HEK293 (cell line): ENCODE measurements around the gene TECPR2.

ENCODE experiments used
- CTCF ChIA-PET: fragments of 350-600 bp; formaldehyde crosslinking; extraction: SDS; loops from one replicate; lab custom pipeline; 2021; ENCODE audit warnings: antibody characterized with exemption; lab: Yijun Ruan, JAX
- POLR2A ChIA-PET: fragments of 300-600 bp; formaldehyde crosslinking; extraction: SDS; loops from one replicate; lab custom pipeline; 2020; ENCODE audit warnings: antibody characterized with exemption, inconsistent platforms; lab: Yijun Ruan, JAX
- H3K27ac ChIP-seq: fragments of 200-500 bp; sonication (Bioruptor generic); 2 replicates; pipeline ENCODE4 v1.5.1; 2014; ENCODE audit warnings: low read depth, low read length, control low read depth, inconsistent platforms; ENCODE audit errors: extremely low read depth
- H3K36me3 ChIP-seq, 2 experiments: fragments of 200-500 bp in 1 of 2; sonication (Bioruptor generic) in 1 of 2; 1 replicate in 1 of 2; 2 replicates in 1 of 2; pipeline ENCODE4 v1.5.1; 2014 to 2017; ENCODE audit warnings: inconsistent platforms in 2 of 2, low read length in 2 of 2; ENCODE audit not compliant: control insufficient read depth in 2 of 2, insufficient read depth in 1 of 2
- H3K4me1 ChIP-seq: fragments of 200-500 bp; sonication (Bioruptor generic); 2 replicates; pipeline ENCODE4 v1.5.1; 2014; ENCODE audit warnings: mild to moderate bottlenecking, low read length, inconsistent platforms; ENCODE audit not compliant: control insufficient read depth, insufficient read depth
- H3K4me3 ChIP-seq: 2 replicates; pipeline ENCODE4 v1.5.1; 2011; ENCODE audit warnings: low read depth, mild to moderate bottlenecking, control low read depth, low read length, moderate library complexity
- H3K9me3 ChIP-seq: fragments of 200-500 bp; sonication (Bioruptor generic); 2 replicates; pipeline ENCODE4 v1.5.1; 2014; ENCODE audit warnings: low read depth, low read length, inconsistent platforms; ENCODE audit not compliant: control insufficient read depth, insufficient read depth
- AEBP2 ChIP-seq: fragments of 450-650 bp; formaldehyde crosslinking; IDR thresholded peaks from 2 replicates; pipeline ENCODE4 v1.5.1; 2016; ENCODE audit warnings: missing biosample characterization, missing genetic modification characterization, borderline replicate concordance
- GLI4 ChIP-seq: fragments of 450-650 bp; formaldehyde crosslinking; IDR thresholded peaks from 2 replicates; pipeline ENCODE4 v1.5.1; 2016; ENCODE audit warnings: missing biosample characterization, missing genetic modification characterization
- INSM2 ChIP-seq: fragments of 450-650 bp; formaldehyde crosslinking; IDR thresholded peaks from 2 replicates; pipeline ENCODE4 v1.5.1; 2016; ENCODE audit warnings: missing biosample characterization, missing genetic modification characterization
- KLF1 ChIP-seq: fragments of 450-650 bp; formaldehyde crosslinking; IDR thresholded peaks from 2 replicates; pipeline ENCODE4 v1.5.1; 2016; ENCODE audit warnings: missing biosample characterization, missing genetic modification characterization
- OVOL3 ChIP-seq: fragments of 450-650 bp; formaldehyde crosslinking; IDR thresholded peaks from 2 replicates; pipeline ENCODE4 v1.5.1; 2016; ENCODE audit warnings: missing biosample characterization, missing genetic modification characterization
- PRDM2 ChIP-seq: fragments of 450-650 bp; formaldehyde crosslinking; IDR thresholded peaks from 2 replicates; pipeline ENCODE4 v1.5.1; 2016; ENCODE audit warnings: missing biosample characterization, missing genetic modification characterization, borderline replicate concordance
- YY1 ChIP-seq: fragments of 450-650 bp; formaldehyde crosslinking; IDR thresholded peaks from 2 replicates; pipeline ENCODE4 v1.5.1; 2018; ENCODE audit warnings: missing biosample characterization, missing genetic modification characterization
- ZNF169 ChIP-seq: fragments of 450-650 bp; formaldehyde crosslinking; IDR thresholded peaks from 2 replicates; pipeline ENCODE4 v1.5.1; 2016; ENCODE audit warnings: missing biosample characterization, missing genetic modification characterization
- ZNF274 ChIP-seq, 2 experiments: fragments of 200-500 bp in 1 of 2; fragments of 450-650 bp in 1 of 2; sonication (Bioruptor generic) in 1 of 2; formaldehyde crosslinking in 1 of 2; IDR thresholded peaks; 2 replicates each; pipeline versions ENCODE4 v1.5.1 to v1.6.1; 2014 to 2016; ENCODE audit warnings: borderline replicate concordance in 1 of 2, inconsistent platforms in 1 of 2, low read length in 1 of 2, missing biosample characterization in 1 of 2, missing genetic modification characterization in 1 of 2
- ZNF513 ChIP-seq: fragments of 450-650 bp; IDR thresholded peaks from 2 replicates; pipeline ENCODE4 v1.5.1; 2018; ENCODE audit warnings: missing biosample characterization, missing genetic modification characterization
- ZNF521 ChIP-seq: fragments of 450-650 bp; formaldehyde crosslinking; IDR thresholded peaks from 2 replicates; pipeline ENCODE4 v1.5.1; 2017; ENCODE audit warnings: missing biosample characterization, mild to moderate bottlenecking, missing genetic modification characterization
- ZNF544 ChIP-seq: fragments of 450-650 bp; formaldehyde crosslinking; IDR thresholded peaks from 2 replicates; pipeline ENCODE4 v1.5.0; 2017; ENCODE audit warnings: missing biosample characterization, missing genetic modification characterization
- ZNF560 ChIP-seq: fragments of 450-650 bp; formaldehyde crosslinking; IDR thresholded peaks from 2 replicates; pipeline ENCODE4 v1.5.1; 2017; ENCODE audit warnings: missing biosample characterization, missing genetic modification characterization, borderline replicate concordance
- ZNF600 ChIP-seq: fragments of 450-650 bp; formaldehyde crosslinking; IDR thresholded peaks from 2 replicates; pipeline ENCODE4 v1.5.1; 2016; ENCODE audit warnings: missing biosample characterization, missing genetic modification characterization
- ZNF626 ChIP-seq: fragments of 450-650 bp; sonication (Bioruptor Pico); formaldehyde crosslinking; IDR thresholded peaks from 2 replicates; pipeline ENCODE4 v1.5.1; 2018; ENCODE audit warnings: missing biosample characterization, missing genetic modification characterization, inconsistent platforms
- ZNF629 ChIP-seq: fragments of 450-650 bp; formaldehyde crosslinking; IDR thresholded peaks from 2 replicates; pipeline ENCODE4 v1.5.1; 2017; ENCODE audit warnings: missing biosample characterization, missing genetic modification characterization
- ZNF701 ChIP-seq: fragments of 450-650 bp; formaldehyde crosslinking; IDR thresholded peaks from 2 replicates; pipeline ENCODE4 v1.5.1; 2016; ENCODE audit warnings: missing biosample characterization, missing genetic modification characterization
- ZNF777 ChIP-seq: fragments of 450-650 bp; formaldehyde crosslinking; IDR thresholded peaks from 2 replicates; pipeline ENCODE4 v1.5.1; 2017; ENCODE audit warnings: missing biosample characterization, missing genetic modification characterization, borderline replicate concordance
- ZSCAN23 ChIP-seq: fragments of 450-650 bp; formaldehyde crosslinking; IDR thresholded peaks from 2 replicates; pipeline ENCODE4 v1.5.1; 2016; ENCODE audit warnings: missing biosample characterization, missing genetic modification characterization
- ZSCAN4 ChIP-seq: fragments of 450-650 bp; formaldehyde crosslinking; IDR thresholded peaks from 2 replicates; pipeline ENCODE4 v1.5.1; 2017; ENCODE audit warnings: missing biosample characterization, missing genetic modification characterization

The TECPR2 gene

GRCh38 chr14:102426796-102427195, 64.1 kb downstream of the TECPR2 start:
- CTCF ChIA-PET: no interaction called here

More at GRCh38 chr14:102426796-102427195, 64.1 kb downstream of the TECPR2 start:
- POLR2A ChIA-PET: no interaction called here
- no peak overlapping the region for H3K4me3 ChIP-seq
- TF ChIP-seq ZNF274 (IDR thresholded peaks at IDR 0.05; ENCODE audit: low read length) (no peak), ZNF274 (tag by site-specific recombination; IDR thresholded peaks at IDR 0.05; ENCODE audit: borderline replicate concordance) (no peak), ZNF777 (tag by site-specific recombination) (no peak), KLF1 (no peak), ZNF560 (tag by site-specific recombination) (no peak), ZNF626 (tag by site-specific recombination) (no peak), ZNF513 (tag by site-specific recombination) (no peak), ZNF629 (tag by site-specific recombination) (no peak), YY1 (no peak), AEBP2 (tag by site-specific recombination) (no peak), ZNF521 (tag by site-specific recombination) (no peak), ZSCAN4 (tag by site-specific recombination) (no peak), PRDM2 (tag by site-specific recombination) (no peak), ZNF600 (tag by site-specific recombination) (no peak), INSM2 (no peak), GLI4 (tag by site-specific recombination) (no peak), ZNF701 (tag by site-specific recombination) (no peak), ZNF544 (tag by site-specific recombination) (no peak), ZNF169 (tag by site-specific recombination) (no peak), OVOL3 (tag by site-specific recombination) (no peak), ZSCAN23 (no peak)
- no peak overlapping the region for H3K27ac ChIP-seq
- no peaks in the 10 kb centered on the region for H3K4me1 ChIP-seq
- H3K36me3 ChIP-seq: peaks cover 0 to 53% of the 10 kb centered on the region in 2 experiments; a peak in 2 of 3 replicates
- H3K9me3 ChIP-seq: no peaks in the 10 kb centered on the region
